Activated naive CD8-positive, alpha-beta T cell treated with anti-CD3 and anti-CD28 coated beads for 36 hours (primary cell): ENCODE results near the gene UBE2J2. TPM values are rescaled to one million over a fixed set of nuclear protein-coding genes. Genes with fewer than 3 reads are reported as not detected.
"Not testable (repeated sequence)": the region's sequence is repeated elsewhere in the genome, so short reads cannot be mapped to it uniquely, and the experiment has no call there.

Experiments
- DNase-seq: peaks from one replicate; pipeline ENCODE4 v3.0.0; 2021
- H3K27ac Mint-ChIP-seq: one replicate; pipeline ENCODE4 v1.8.0; 2022; ENCODE audit warnings: mild to moderate bottlenecking, moderate library complexity, mixed read lengths
- H3K27me3 Mint-ChIP-seq: one replicate; pipeline ENCODE4 v1.8.0; 2022; ENCODE audit warnings: mild to moderate bottlenecking, mixed read lengths
- H3K36me3 Mint-ChIP-seq: one replicate; pipeline ENCODE4 v1.8.0; 2021; ENCODE audit warnings: mild to moderate bottlenecking, mixed read lengths
- H3K4me1 Mint-ChIP-seq: one replicate; pipeline ENCODE4 v1.8.0; 2021; ENCODE audit warnings: mixed read lengths
- H3K4me3 Mint-ChIP-seq: one replicate; pipeline ENCODE4 v1.8.0; 2022; ENCODE audit warnings: mild to moderate bottlenecking, moderate library complexity, mixed read lengths
- H3K9me3 Mint-ChIP-seq: one replicate; pipeline ENCODE4 v1.8.0; 2022; ENCODE audit warnings: mixed read lengths
- total RNA-seq, 2 experiments: library from RNA; stranded (reverse); gene quantifications; one replicate each; pipeline ENCODE4 v1.2.3, GENCODE V29; 2021

Gene UBE2J2
- total RNA-seq, 2 experiments from 2014 or later: 69.9 to 70.6 TPM

- H3K36me3 Mint-ChIP-seq: peaks cover 32% of the 10 kb centered on the region
- H3K27me3 Mint-ChIP-seq: no peaks in the 10 kb centered on the region
These were observed 12.7 kb downstream of the UBE2J2 start for GRCh38 chr1:1260843-1261560.

GRCh38 chr1:1259951-1260600, 13.6 kb downstream of the UBE2J2 start:
- Mint-ChIP-seq H3K9me3 (no peaks in the 10 kb centered on the region), H3K36me3 (peaks cover 29% of the 10 kb centered on the region), H3K27me3 (no peaks in the 10 kb centered on the region), H3K27ac (peak overlapping the region; percentile 63), H3K4me1 (peaks cover 5% of the 10 kb centered on the region), H3K4me3 (no peak overlapping the region)
- DNase-seq: no peak

More at GRCh38 chr1:1260843-1261560, 12.7 kb downstream of the UBE2J2 start:
- DNase-seq: no peak
- no peak overlapping the region for H3K4me3 Mint-ChIP-seq
- peaks cover 5% of the 10 kb centered on the region for H3K4me1 Mint-ChIP-seq
- peak overlapping the region; percentile 34 for H3K27ac Mint-ChIP-seq
- H3K9me3 Mint-ChIP-seq: no peaks in the 10 kb centered on the region

DNA sequence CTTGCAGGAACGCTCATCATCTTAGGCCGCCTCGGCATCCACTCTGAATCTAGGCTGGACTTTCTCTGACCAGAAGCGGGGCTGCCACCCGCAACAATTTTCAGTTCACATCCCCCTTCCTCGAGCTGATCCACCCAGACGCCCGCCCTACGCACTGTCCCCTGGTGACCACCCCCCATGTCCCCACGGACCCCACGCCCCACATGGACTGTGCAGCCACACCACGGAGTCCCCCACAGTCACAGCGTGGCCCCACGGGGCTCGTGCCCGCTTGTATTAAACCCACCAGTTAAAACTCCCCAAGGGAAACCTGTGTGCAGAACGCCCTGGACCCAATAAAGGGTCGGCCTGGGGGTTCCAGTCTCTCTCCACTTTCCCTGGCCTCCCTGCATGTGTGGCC, 14.1 kb downstream of the UBE2J2 start:
- Mint-ChIP-seq H3K27me3 (no peaks in the 10 kb centered on the region), H3K27ac (peak overlapping the region; percentile 63), H3K4me1 (peaks cover 5% of the 10 kb centered on the region), H3K36me3 (peaks cover 29% of the 10 kb centered on the region), H3K4me3 (no peak overlapping the region), H3K9me3 (no peaks in the 10 kb centered on the region)
- DNase-seq: no peak

- peaks cover 5% of the 10 kb centered on the region for H3K4me1 Mint-ChIP-seq
- no peak overlapping the region for H3K4me3 Mint-ChIP-seq
- H3K9me3 Mint-ChIP-seq: no peaks in the 10 kb centered on the region
- no peak overlapping the region for H3K27ac Mint-ChIP-seq
- DNase-seq: no peak
- no peaks in the 10 kb centered on the region for H3K27me3 Mint-ChIP-seq
- H3K36me3 Mint-ChIP-seq: peaks cover 26% of the 10 kb centered on the region
These were observed 14.6 kb downstream of the UBE2J2 start for GRCh38 chr1:1259119-1259488.

DNA sequence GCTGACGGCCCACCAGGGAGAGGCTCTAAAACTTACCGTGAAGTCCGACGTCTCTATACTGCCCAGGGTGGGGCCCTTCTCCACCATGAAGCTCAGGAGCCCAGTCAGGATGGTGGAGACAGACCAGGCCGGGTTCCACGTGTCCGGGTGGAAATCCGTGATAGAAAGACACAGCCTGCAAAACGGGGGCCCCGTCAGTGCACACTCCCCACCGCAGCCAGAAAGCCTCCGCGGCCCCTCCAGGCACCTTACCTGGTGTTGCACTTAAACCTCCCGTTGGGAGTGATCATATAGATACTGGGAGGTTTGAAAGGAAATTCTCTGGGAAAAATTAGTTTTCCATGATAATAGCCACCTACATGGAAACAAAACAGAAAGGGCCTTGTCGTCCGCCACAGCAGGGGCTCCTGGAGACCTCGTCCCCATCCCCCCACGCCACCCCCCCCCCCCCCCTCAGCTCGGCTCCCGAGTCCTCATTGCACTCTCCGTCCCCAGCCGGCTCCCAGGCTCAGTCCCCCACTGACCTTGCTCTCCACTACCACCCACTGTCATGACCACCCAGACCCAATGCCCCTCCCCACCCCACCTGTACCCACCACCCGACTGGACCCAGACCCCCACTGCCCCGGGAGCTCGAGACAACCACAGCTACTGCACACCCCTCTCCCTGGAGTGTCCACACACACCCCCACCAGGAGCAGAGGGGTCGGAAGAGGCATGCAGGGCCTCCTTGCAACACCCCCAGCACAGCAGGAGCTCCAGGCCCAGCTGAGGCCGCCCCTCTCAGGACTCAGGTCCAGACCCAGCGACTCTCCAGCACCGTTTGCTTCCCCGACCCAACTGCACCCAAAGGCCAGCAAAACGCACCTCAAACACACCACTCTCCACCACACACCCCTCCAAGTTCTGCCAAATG, 16.4 kb downstream of the UBE2J2 start:
- no peaks in the 10 kb centered on the region for H3K27me3 Mint-ChIP-seq
- no peak for DNase-seq
- peaks cover 5% of the 10 kb centered on the region for H3K4me1 Mint-ChIP-seq
- H3K27ac Mint-ChIP-seq: peak overlapping the region; percentile 65
- no peak overlapping the region for H3K4me3 Mint-ChIP-seq
- H3K9me3 Mint-ChIP-seq: no peaks in the 10 kb centered on the region
- peaks cover 33% of the 10 kb centered on the region for H3K36me3 Mint-ChIP-seq

GRCh38 chr1:1255611-1256010, 18.0 kb downstream of the UBE2J2 start:
- peaks cover 35% of the 10 kb centered on the region for H3K36me3 Mint-ChIP-seq

DNA sequence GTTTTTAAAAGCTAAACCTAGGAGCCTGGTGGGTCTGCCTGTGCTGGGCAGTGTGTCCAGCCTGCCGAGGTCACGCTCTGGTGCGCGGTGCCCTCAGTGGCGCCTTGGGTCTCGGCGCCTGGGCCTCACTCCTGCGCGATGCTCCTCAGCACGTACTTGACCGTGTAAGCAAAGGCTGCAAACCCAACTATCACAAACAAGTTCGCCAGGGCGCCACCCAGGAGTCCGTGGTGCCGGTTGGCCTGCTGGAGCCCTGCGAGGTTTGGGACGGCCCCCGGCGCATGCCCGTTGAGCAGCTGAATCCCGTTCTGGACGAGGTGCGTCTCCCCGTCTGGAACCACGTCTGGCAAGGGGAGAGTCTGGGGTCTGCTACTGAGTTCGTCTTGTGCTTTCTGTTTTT, 18.6 kb downstream of the UBE2J2 start:
- no peaks in the 10 kb centered on the region for H3K27me3 Mint-ChIP-seq
- peaks cover 35% of the 10 kb centered on the region for H3K36me3 Mint-ChIP-seq
- no peak overlapping the region for H3K4me3 Mint-ChIP-seq
- H3K27ac Mint-ChIP-seq: no peak overlapping the region
- peaks cover 11% of the 10 kb centered on the region for H3K4me1 Mint-ChIP-seq
- DNase-seq: no peak
- H3K9me3 Mint-ChIP-seq: no peaks in the 10 kb centered on the region

More at GRCh38 chr1:1255611-1256010, 18.0 kb downstream of the UBE2J2 start:
- H3K4me3 Mint-ChIP-seq: no peak overlapping the region
- H3K9me3 Mint-ChIP-seq: no peaks in the 10 kb centered on the region
- no peak overlapping the region for H3K27ac Mint-ChIP-seq
- H3K27me3 Mint-ChIP-seq: no peaks in the 10 kb centered on the region
- H3K4me1 Mint-ChIP-seq: peaks cover 8% of the 10 kb centered on the region
- DNase-seq: no peak

DNA sequence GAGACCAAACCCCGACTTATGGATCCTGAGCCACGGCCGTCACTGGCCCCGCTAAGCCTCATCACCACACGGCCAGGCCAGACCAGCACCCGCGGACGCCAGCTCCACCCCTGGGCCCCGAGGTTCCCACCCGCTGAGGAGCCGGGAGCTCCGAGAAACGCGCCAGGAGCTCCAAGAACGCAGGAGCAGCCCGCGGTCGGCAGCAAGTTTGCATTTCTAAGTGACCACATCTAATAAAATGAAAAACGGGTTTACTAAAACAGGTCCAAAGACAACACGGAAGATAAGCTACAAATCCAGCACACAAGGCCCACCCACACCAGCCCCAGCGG, 19.0 kb downstream of the UBE2J2 start:
- Mint-ChIP-seq H3K36me3 (peaks cover 32% of the 10 kb centered on the region), H3K4me1 (peaks cover 13% of the 10 kb centered on the region), H3K27ac (no peak overlapping the region), H3K27me3 (no peaks in the 10 kb centered on the region), H3K4me3 (no peak overlapping the region), H3K9me3 (no peaks in the 10 kb centered on the region)
- DNase-seq: no peak

DNA sequence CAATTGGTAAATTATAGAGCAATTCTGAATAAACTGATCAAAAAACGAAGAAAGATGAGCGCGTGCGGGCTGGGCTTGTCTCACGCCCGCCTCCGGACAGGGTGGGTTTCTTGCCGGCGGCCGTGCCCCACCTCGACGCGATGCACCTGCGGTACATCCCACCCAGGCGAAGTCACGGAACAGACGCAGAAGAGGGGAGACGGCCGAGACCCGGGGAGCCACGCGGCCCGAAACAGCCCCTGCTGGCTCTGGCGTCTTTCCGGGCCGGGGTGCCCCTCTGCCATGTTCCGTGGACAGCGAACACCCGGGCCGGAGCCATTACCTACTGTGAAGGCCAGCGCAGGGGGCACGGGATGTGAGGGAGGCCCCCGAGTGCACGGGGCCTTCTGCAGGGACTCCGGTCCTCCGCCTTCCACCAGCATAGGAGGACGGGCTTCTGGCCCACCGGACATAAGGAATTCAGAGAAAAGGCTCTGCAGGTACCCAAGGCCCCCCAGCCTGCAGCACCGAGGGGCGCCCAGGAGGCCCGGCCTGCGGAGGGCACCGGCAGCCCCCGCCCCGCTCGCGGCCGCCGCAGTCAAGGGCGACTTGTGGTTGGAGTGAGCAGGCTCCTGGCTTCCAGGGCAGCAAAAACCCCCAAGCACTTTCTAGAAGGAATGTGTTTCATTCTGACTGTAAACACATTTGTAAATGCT, 19.5 kb downstream of the UBE2J2 start:
- H3K9me3 Mint-ChIP-seq: no peaks in the 10 kb centered on the region
- H3K4me1 Mint-ChIP-seq: peaks cover 14% of the 10 kb centered on the region
- no peaks in the 10 kb centered on the region for H3K27me3 Mint-ChIP-seq
- no peak for DNase-seq
- H3K4me3 Mint-ChIP-seq: no peak overlapping the region
- H3K36me3 Mint-ChIP-seq: peaks cover 29% of the 10 kb centered on the region
- no peak overlapping the region for H3K27ac Mint-ChIP-seq

DNA sequence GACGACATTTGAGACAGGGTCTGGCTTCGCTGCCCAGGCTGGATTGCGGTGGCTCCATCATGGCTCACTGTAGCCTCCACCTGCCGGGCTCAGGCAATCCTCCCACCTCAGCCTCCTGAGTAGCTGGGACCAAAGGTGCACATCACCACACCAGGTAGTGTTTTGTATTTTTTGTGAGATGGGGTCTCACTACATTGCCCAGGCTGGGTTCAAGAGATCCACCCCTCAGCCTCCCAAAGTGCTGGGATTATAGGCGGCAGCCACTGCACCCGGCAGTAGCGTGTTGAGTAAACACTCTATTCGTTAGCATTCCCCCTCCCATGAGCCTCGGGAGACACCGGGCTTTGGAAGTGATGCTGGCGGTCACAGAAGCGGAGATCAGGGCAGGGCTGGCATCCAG, 20.3 kb downstream of the UBE2J2 start:
- peak overlapping the region; percentile 38 for H3K27ac Mint-ChIP-seq
- H3K4me3 Mint-ChIP-seq: no peak overlapping the region
- no peak for DNase-seq
- no peaks in the 10 kb centered on the region for H3K27me3 Mint-ChIP-seq
- peaks cover 14% of the 10 kb centered on the region for H3K4me1 Mint-ChIP-seq
- peaks cover 26% of the 10 kb centered on the region for H3K36me3 Mint-ChIP-seq
- no peaks in the 10 kb centered on the region for H3K9me3 Mint-ChIP-seq

DNA sequence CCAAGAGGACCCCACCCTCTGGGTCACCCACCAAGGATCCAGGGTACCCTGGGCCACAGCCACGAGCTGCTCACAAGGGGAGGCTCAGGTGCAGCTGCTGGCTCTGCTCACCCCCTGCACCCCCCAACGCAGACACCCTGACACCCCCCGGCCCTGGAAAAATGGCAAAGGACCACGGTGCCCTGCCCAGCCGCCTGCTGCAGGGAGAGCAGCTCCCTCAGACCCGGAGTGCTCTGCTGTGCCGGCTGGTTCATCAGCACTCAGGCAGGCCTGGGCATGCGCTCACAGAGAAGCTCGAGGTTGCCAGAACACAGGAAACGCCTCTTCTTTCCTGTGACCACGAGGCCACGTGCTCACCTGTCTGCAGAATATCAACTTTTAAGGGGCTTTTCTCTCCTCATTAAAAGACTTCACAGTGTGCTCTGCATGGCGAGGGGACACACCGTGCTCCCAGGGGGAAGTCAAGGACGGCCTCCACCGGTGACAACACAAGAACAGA, 22.8 kb downstream of the UBE2J2 start:
- H3K27ac Mint-ChIP-seq: peak overlapping the region; percentile 93
- no peaks in the 10 kb centered on the region for H3K27me3 Mint-ChIP-seq
- DNase-seq: peak; percentile 81
- H3K36me3 Mint-ChIP-seq: peaks cover 21% of the 10 kb centered on the region
- peak overlapping the region; percentile 54 for H3K4me3 Mint-ChIP-seq
- no peaks in the 10 kb centered on the region for H3K9me3 Mint-ChIP-seq
- peaks cover 14% of the 10 kb centered on the region for H3K4me1 Mint-ChIP-seq

DNA sequence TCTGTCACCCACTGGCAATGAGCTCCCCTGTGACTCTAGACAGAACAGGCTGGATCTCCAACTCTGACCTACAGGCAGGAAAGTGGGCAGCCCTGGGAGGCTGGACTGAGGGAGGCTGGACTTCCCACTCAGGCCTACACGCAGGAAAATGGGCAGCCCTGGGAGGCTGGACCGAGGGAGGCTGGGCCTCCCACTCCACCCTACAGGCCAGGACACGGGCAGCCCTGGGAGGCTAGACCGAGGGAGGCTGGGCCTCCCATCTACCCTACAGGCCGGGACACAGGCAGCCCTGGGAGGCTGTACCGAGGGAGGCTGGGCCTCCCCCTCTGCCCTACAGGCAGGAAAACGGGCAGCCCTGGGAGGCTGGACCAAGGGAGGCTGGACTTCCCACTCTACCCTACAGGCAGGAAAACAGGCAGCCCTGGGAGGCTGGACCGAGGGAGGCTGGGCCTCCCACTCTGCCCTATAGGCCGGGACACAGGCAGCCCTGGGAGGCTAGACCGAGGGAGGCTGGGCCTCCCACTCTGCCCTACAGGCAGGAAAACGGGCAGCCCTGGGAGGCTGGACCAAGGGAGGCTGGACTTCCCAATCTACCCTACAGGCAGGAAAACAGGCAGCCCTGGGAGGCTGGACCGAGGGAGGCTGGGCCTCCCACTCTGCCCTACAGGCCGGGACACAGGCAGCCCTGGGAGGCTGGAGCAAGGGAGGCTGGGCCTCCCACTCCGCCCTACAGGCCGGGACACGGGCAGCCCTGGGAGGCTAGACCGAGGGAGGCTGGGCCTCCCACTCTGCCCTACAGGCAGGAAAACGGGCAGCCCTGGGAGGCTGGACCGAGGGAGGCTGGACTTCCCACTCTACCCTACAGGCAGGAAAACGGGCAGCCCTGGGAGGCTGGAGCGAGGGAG, 25.4 kb downstream of the UBE2J2 start:
- H3K4me1 Mint-ChIP-seq: peaks cover 14% of the 10 kb centered on the region
- H3K27me3 Mint-ChIP-seq, H3K27ac Mint-ChIP-seq, H3K9me3 Mint-ChIP-seq, DNase-seq, H3K4me3 Mint-ChIP-seq: not testable (repeated sequence)
- peaks cover 18% of the 10 kb centered on the region for H3K36me3 Mint-ChIP-seq

DNA sequence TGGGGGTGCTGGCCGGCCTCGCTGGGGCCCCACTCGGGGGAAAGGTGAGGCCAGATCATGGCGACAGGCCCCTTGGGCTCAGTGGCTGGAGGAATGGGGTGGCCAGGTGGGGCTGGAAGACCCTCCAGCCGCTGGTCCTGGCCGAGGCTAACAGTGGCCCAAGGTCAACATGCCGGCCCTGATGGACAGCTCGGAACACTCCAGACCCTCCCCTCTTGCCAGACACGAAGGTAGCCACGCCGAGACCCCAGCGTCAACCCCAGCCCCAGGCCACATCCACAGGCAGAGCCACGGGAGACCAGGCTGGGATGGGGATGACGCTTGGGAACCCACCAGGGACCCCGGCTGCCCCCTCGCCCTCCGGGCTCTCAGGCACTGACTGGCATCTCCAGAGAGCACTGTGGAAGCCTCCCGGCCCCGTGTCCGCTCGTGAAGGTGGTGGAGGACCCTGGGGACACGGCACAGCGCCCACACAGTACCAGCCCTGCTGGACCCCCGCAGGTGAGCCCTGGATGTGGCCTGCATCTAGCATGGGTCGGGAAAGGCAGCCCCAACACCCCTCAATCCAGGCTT, 26.2 kb downstream of the UBE2J2 start:
- Mint-ChIP-seq H3K4me1 (peaks cover 14% of the 10 kb centered on the region), H3K27ac (no peak overlapping the region), H3K27me3 (no peaks in the 10 kb centered on the region), H3K9me3 (no peaks in the 10 kb centered on the region), H3K36me3 (peaks cover 12% of the 10 kb centered on the region), H3K4me3 (no peak overlapping the region)
- no peak for DNase-seq
